Lower leg skin (tissue), 3 donors: ENCODE measurements around the gene TMPRSS9.

ENCODE experiments used
- CTCF ChIP-seq, 3 donors: fragments of 450-650 bp; IDR thresholded peaks; one replicate each; pipeline ENCODE4 v1.5.1; 2016; ENCODE audit warnings: antibody characterized with exemption in 3 of 3, mild to moderate bottlenecking in 3 of 3, moderate library complexity in 2 of 3
- POLR2A ChIP-seq, 2 donors: fragments of 450-650 bp; IDR thresholded peaks; one replicate each; pipeline ENCODE4 v1.6.1; 2016 to 2017; ENCODE audit warnings: antibody characterized with exemption in 2 of 2, mild to moderate bottlenecking in 1 of 2, moderate library complexity in 1 of 2

GRCh38 chr19:2353887-2354592 lies 6.0 kb upstream of the TMPRSS9 start:
- TF ChIP-seq CTCF (IDR thresholded peaks at IDR 0.05): no peak
- TF ChIP-seq POLR2A (IDR thresholded peaks at IDR 0.05): no peak
